Testis (tissue), 3 donors: ENCODE data around the gene PIEZO2. TPM values are rescaled to one million over a fixed set of nuclear protein-coding genes. Genes with fewer than 3 reads are reported as not detected.
"Not testable (repeated sequence)": the region's sequence is repeated elsewhere in the genome, so short reads cannot be mapped to it uniquely, and the experiment has no call there.

Experiments
- DNase-seq: peaks from one replicate; pipeline ENCODE4 v3.0.0-alpha.2; 2019
- H3K27ac ChIP-seq, 2 donors: fragments of 200-600 bp; sonication (generic); one replicate each; pipeline ENCODE4 v1.5.1; 2019
- H3K27me3 ChIP-seq: fragments of 200-600 bp; sonication (generic); one replicate; pipeline ENCODE4 v1.5.1; 2019
- H3K36me3 ChIP-seq: fragments of 200-600 bp; sonication (generic); one replicate; pipeline ENCODE4 v1.5.1; 2017; ENCODE audit warnings: low read depth; ENCODE audit errors: missing control alignments
- H3K4me1 ChIP-seq: fragments of 200-600 bp; sonication (generic); one replicate; pipeline ENCODE4 v1.5.1; 2019
- H3K4me3 ChIP-seq, 2 donors: fragments of 200-600 bp; sonication (generic); one replicate each; pipeline ENCODE4 v1.5.1; 2017 to 2019
- H3K9me3 ChIP-seq: fragments of 200-600 bp; sonication (generic); one replicate; pipeline ENCODE4 v1.5.1; 2017
- CTCF ChIP-seq, 3 experiments: fragments of 450-650 bp in 2 of 3; fragments of 200-600 bp in 1 of 3; sonication (generic) in 1 of 3; IDR thresholded peaks; one replicate each; pipeline ENCODE4 v1.5.1; 2016 to 2019; ENCODE audit warnings: antibody characterized with exemption in 3 of 3, mild to moderate bottlenecking in 2 of 3, moderate library complexity in 1 of 3
- POLR2A ChIP-seq: fragments of 450-650 bp; IDR thresholded peaks from one replicate; pipeline ENCODE4 v1.6.1; 2017; ENCODE audit warnings: antibody characterized with exemption, mild to moderate bottlenecking, moderate library complexity
- WGBS, 2 donors: methylation state at CpG; one replicate each; pipeline ENCODE4 v1.1.5; 2018; 5-methylcytosine and 5-hydroxymethylcytosine counted together
- intact Hi-C: fragments of 100-400 bp; cut with DNase I; formaldehyde crosslinking; loops from one replicate; pipeline ENCODE4 v1.15.1; 2023; ENCODE audit warnings: low total_unique reads
- polyA plus RNA-seq: library from polyadenylated mRNA; stranded (reverse); fragments of 350-450 nt; fragmentation: Illumina TruSeq; extraction: RNeasy Lipid Tissue Mini Kit (QIAGEN cat#74804); gene quantifications from one replicate; pipeline ENCODE4 v1.2.3, GENCODE V29; 2014; ENCODE audit warnings: low read depth, low replicate concordance; ENCODE audit not compliant: insufficient read depth
- total RNA-seq, 2 donors: library from RNA; depleted of rRNA; stranded (reverse); fragments of >200 nt; gene quantifications; one replicate each; pipeline ENCODE4 v1.2.3, GENCODE V29; 2016

The PIEZO2 gene
- total and polyA plus RNA-seq, 3 donors from 2014 or later, result 2.3 to 3.5 (median 3.0) TPM

GRCh38 chr18:10847907-10848306 is 301.5 kb downstream of the PIEZO2 start:
- intact Hi-C loops, result no loop called here
- Histone ChIP-seq H3K27ac (no peak overlapping the region), H3K27me3 (no peaks in the 10 kb centered on the region), H3K4me3 (no peak overlapping the region), H3K36me3 (no peaks in the 10 kb centered on the region), H3K9me3 (no peaks in the 10 kb centered on the region), H3K4me1 (no peaks in the 10 kb centered on the region)
- no peak for TF ChIP-seq POLR2A
- no peak for TF ChIP-seq CTCF (IDR thresholded peaks at IDR 0.05)
- DNase-seq, result no peak
- WGBS, 2 donors, result 56 to 68% methylated on average over 6 of the region's 6 CpGs

GRCh38 chr18:10847408-10847790 is 302.0 kb downstream of the PIEZO2 start:
- 89 to 92% methylated on average over 8 of the region's 8 CpGs for WGBS, 2 donors
- intact Hi-C loops, result no loop called here

GRCh38 chr18:10846657-10847407 is 302.5 kb downstream of the PIEZO2 start:
- H3K36me3 ChIP-seq, result no peaks in the 10 kb centered on the region
- no peak for TF ChIP-seq POLR2A
- no peak for TF ChIP-seq CTCF (IDR thresholded peaks at IDR 0.05)
- WGBS, 2 donors, result 80 to 97% methylated on average over 6 of the region's 6 CpGs
- no peak for DNase-seq
- H3K4me1 ChIP-seq, result no peaks in the 10 kb centered on the region
- intact Hi-C loops, result no loop called here
- no peaks in the 10 kb centered on the region for H3K27me3 ChIP-seq
- no peaks in the 10 kb centered on the region for H3K9me3 ChIP-seq
- H3K4me3 ChIP-seq, result no peak overlapping the region
- H3K27ac ChIP-seq, result no peak overlapping the region

More at GRCh38 chr18:10847408-10847790, 302.0 kb downstream of the PIEZO2 start:
- H3K9me3 ChIP-seq, result no peaks in the 10 kb centered on the region
- no peak overlapping the region for H3K4me3 ChIP-seq
- no peak for TF ChIP-seq CTCF (IDR thresholded peaks at IDR 0.05)
- no peak for DNase-seq
- no peak overlapping the region for H3K27ac ChIP-seq
- H3K27me3 ChIP-seq, result no peaks in the 10 kb centered on the region
- H3K4me1 ChIP-seq, result no peaks in the 10 kb centered on the region
- H3K36me3 ChIP-seq, result no peaks in the 10 kb centered on the region

- H3K36me3 ChIP-seq, H3K27ac ChIP-seq, H3K4me3 ChIP-seq, DNase-seq, H3K27me3 ChIP-seq, H3K9me3 ChIP-seq, H3K4me1 ChIP-seq, intact Hi-C loops: not testable (repeated sequence)
- 83 to 91% methylated on average over 2 of the region's 2 CpGs for WGBS, 2 donors
These were observed 303.3 kb downstream of the PIEZO2 start for GRCh38 chr18:10846035-10846434.

GRCh38 chr18:10843565-10843964 is 305.8 kb downstream of the PIEZO2 start:
- Histone ChIP-seq H3K4me1 (no peaks in the 10 kb centered on the region), H3K27me3 (no peaks in the 10 kb centered on the region), H3K9me3 (no peaks in the 10 kb centered on the region), H3K36me3 (no peaks in the 10 kb centered on the region), H3K4me3 (no peak overlapping the region), H3K27ac (no peak overlapping the region)
- WGBS, 2 donors, result 49 to 55% methylated on average over 5 of the region's 5 CpGs
- no peak for TF ChIP-seq CTCF (IDR thresholded peaks at IDR 0.05)
- no peak for TF ChIP-seq POLR2A
- intact Hi-C loops, result no loop called here
- DNase-seq, result no peak
